HG02852 (cell line): Measurements from ENCODE around the gene KCNJ4.
"Not testable (repeated sequence)": the region's sequence is repeated elsewhere in the genome, so short reads cannot be mapped to it uniquely, and the experiment has no call there.

Source experiments
- ATAC-seq: cut with Tn5 transposase; IDR thresholded peaks from one replicate; pipeline ENCODE4 v1.9.1; 2021; ENCODE audit warnings: mild to moderate bottlenecking, moderate library complexity; ENCODE audit not compliant: unreplicated experiment

Gene KCNJ4

GRCh38 chr22:38414009-38414395 lies 41.0 kb downstream of the KCNJ4 start:
- ATAC-seq, result no peak

- no peak for ATAC-seq
Observed at GRCh38 chr22:38413085-38414008, 41.7 kb downstream of the KCNJ4 start.

- no peak for ATAC-seq
Observed at GRCh38 chr22:38412435-38413084, 42.4 kb downstream of the KCNJ4 start.

GRCh38 chr22:38411016-38411415 lies 44.0 kb downstream of the KCNJ4 start:
- no peak for ATAC-seq

GRCh38 chr22:38409916-38410315 lies 45.1 kb downstream of the KCNJ4 start:
- not testable (repeated sequence) for ATAC-seq

GRCh38 chr22:38406617-38407016 lies 48.4 kb downstream of the KCNJ4 start:
- no peak for ATAC-seq

- ATAC-seq, result no peak
Observed at GRCh38 chr22:38404419-38404818, 50.6 kb downstream of the KCNJ4 start.

- no peak for ATAC-seq
Observed at GRCh38 chr22:38403812-38404211, 51.2 kb downstream of the KCNJ4 start.

- ATAC-seq, result no peak
Observed at GRCh38 chr22:38402204-38402603, 52.8 kb downstream of the KCNJ4 start.

GRCh38 chr22:38401336-38402084 lies 53.5 kb downstream of the KCNJ4 start:
- ATAC-seq, result no peak

GRCh38 chr22:38400256-38400655 lies 54.7 kb downstream of the KCNJ4 start:
- ATAC-seq, result not testable (repeated sequence)

GRCh38 chr22:38398609-38399461 lies 56.2 kb downstream of the KCNJ4 start:
- peak; percentile 53 for ATAC-seq

GRCh38 chr22:38398181-38398608 lies 56.8 kb downstream of the KCNJ4 start:
- ATAC-seq, result peak; percentile 28

GRCh38 chr22:38397189-38398085 lies 57.6 kb downstream of the KCNJ4 start:
- no peak for ATAC-seq

GRCh38 chr22:38396440-38397069 lies 58.4 kb downstream of the KCNJ4 start:
- ATAC-seq, result not testable (repeated sequence)

GRCh38 chr22:38395944-38396343 lies 59.1 kb downstream of the KCNJ4 start:
- ATAC-seq, result not testable (repeated sequence)

GRCh38 chr22:38394929-38395624 lies 59.9 kb downstream of the KCNJ4 start:
- ATAC-seq, result not testable (repeated sequence)

GRCh38 chr22:38389428-38389818 lies 65.6 kb downstream of the KCNJ4 start:
- not testable (repeated sequence) for ATAC-seq
